ENCODE measurements around the gene ATP6V0C.
"Not testable (repeated sequence)": the region's sequence is repeated elsewhere in the genome, so short reads cannot be mapped to it uniquely, and the experiment has no call there.

The ATP6V0C gene

DNA sequence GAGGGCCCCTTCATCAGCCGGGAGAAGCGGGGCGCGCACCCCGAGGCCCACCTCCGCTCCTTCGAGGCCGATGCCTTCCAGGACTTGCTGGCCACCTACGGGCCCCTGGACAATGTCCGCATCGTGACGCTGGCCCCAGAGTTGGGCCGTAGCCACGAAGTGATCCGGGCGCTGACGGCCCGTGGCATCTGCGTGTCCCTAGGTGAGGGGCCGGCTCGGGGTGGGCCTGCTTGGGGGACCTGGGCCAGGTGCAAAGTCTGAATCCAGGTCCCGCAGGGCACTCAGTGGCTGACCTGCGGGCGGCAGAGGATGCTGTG is 14.0 kb downstream of the ATP6V0C start:
- no peak for DNase-seq (ENCODE audit: low read depth in 2 of 2)

DNA sequence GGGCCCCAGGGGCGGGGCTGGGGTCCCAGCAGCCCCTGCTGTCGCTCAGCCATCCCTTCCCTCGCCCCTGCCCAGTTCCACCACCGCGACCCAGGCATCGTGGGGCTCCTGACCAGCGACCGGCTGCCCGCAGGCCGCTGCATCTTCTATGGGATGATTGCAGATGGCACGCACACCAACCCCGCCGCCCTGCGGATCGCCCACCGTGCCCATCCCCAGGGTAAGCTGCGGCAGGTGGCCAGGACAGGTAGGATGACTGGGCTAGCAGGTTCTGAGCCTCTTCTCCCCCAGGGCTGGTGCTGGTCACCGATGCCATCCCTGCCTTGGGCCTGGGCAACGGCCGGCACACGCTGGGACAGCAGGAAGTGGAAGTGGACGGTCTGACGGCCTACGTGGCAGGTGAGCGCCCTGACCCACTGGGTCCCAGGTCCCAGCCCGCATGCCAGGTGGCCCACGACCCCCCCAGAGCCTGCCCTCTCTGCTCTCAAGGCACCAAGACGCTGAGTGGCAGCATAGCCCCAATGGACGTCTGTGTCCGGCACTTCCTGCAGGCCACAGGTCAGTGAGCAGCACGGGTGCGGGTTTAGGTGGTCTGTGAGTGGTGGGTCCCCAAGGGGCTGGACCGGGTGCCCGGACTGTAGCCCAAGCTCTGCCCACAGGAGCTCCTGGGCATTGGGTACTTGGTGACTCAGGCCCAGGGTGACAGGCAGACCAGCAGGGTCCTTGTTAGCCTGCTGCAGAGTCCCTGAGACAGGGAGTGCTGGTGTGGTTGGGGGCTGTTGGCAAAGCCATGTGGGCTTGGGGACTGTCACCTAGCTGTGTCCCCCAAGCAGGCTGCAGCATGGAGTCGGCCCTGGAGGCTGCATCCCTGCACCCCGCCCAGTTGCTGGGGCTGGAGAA is 14.7 kb downstream of the ATP6V0C start:
- no peak for DNase-seq (ENCODE audit: low read depth in 2 of 2)

DNA sequence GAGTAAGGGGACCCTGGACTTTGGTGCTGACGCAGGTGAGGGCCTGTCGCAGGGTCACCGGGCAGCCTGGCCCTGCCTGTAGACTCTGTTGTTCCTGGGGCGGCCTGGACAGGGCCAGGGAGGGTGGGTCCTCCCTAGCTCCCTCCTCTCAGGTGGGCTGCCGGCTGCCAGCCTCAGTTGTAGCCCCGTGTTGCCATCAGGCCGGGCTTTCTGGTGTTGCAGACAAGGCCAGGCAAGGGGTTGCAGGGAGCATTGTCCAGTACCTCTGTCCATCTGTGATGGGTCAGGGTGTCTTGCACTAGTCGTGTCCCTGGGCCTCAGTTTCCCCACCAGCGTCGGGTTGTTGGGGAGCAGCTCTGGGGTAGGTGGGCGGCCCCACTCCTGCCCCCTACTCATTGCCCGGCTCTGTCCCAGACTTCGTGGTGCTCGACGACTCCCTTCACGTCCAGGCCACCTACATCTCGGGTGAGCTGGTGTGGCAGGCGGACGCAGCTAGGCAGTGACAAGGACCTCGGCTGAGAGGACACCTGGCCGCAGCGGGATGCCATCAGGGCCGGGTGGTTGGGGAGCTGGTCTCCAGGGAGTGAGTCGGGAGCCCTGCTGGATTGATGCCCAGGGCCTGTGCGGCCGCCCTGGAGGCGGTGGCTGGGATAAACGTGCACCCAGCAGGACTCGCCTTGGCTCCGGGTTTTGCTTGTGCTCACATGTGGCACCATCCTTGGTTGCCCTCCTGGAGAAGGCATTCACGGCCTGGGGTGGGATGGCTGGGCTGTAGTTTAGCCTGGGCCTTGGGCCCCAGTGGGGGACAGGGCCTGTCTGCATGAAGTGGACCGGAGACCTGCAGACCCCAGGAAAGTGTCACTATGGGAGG is 15.5 kb downstream of the ATP6V0C start:
- no peak for DNase-seq (ENCODE audit: low read depth in 2 of 2)

DNA sequence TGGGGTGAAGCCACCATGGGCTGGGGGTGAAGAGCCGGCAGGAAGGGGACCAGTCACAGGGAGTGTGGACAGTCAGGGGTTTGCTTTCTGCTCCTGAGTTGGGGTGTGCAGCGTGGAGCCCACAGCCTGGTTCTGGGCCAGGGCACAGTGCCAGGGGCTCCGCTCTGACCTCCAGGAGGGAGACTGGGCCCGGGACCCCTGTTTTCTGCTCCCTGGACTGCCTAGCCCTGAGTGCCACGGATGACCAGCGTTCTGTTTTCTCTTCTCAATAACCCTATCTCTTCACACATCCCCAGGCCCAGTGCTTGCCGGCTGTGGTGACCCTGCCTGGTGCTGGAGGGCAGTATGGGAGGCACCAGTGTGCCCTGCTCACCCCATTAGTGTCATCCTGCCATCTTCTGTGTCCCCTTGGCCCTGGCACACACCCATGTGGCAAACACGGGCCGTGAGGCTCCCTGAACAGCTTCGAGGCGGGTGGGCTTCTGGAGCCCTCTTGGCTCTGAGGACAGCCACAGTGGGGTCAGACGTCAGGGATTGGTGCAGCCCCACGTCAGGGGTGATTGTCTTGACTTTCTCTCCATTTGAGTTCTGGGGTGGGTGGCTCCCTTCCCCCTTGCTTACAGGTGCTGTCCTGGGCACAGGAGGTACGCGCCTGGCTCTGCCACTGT is 16.3 kb downstream of the ATP6V0C start:
- DNase-seq (ENCODE audit: low read depth in 2 of 2): no peak

DNA sequence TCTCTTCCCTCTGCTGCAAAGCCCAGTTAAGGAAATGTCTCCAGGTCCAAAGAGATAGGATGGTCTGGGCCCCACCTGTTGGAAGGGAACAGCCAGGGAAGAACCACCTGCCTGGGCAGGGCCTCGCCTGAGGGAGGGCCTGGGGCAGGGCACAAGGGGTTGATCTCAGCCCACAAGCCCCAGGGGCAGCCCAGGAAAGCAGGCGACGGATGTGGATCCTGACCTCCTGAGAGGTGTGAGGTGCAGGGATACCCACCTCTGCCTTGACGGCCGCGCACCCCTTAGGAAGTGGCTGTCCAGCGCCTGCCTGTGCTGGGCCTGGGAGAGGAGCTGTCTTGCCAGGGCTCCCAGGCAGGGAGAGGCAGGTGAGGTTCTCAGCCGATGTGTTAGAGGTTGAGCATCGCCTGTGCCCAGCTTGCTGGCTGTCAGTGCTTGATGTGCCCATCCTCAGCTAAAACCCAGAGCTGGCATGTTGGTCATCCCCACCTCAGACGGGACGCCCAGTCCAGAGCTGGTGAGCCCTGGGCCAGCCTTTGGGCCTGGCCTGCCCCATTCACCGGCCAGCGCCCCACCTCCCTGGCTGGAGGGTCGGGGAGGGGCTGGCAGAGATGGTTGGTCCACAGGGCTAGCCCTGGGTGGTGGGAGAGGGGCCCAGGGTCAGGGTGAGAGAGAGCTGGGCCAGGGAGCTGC is 17.0 kb downstream of the ATP6V0C start:
- DNase-seq (ENCODE audit: low read depth in 2 of 2): no peak

DNA sequence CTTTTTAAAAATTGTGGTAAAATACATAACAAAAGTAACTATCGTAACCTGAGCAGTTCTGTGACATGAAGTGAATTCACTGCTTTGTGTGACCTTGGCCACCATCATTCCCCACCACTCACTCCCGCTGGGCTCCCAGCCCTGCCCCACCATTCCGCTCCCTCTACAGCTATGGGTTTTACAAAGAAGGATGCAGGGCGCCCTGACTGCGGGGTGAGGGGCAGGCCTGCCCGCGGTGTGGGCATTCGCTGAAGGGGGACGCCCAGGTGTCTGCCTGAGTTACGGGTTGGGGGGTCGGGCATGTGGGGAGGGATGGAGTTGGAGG is 17.6 kb downstream of the ATP6V0C start, which contains the start of gene CEMP1:
TSS of gene CEMP1 (minus strand) at position 38 of the 325 bp plus-strand sequence. CDS start 335 bp downstream, outside the sequence.
- no peak for DNase-seq (ENCODE audit: low read depth in 2 of 2)

DNA sequence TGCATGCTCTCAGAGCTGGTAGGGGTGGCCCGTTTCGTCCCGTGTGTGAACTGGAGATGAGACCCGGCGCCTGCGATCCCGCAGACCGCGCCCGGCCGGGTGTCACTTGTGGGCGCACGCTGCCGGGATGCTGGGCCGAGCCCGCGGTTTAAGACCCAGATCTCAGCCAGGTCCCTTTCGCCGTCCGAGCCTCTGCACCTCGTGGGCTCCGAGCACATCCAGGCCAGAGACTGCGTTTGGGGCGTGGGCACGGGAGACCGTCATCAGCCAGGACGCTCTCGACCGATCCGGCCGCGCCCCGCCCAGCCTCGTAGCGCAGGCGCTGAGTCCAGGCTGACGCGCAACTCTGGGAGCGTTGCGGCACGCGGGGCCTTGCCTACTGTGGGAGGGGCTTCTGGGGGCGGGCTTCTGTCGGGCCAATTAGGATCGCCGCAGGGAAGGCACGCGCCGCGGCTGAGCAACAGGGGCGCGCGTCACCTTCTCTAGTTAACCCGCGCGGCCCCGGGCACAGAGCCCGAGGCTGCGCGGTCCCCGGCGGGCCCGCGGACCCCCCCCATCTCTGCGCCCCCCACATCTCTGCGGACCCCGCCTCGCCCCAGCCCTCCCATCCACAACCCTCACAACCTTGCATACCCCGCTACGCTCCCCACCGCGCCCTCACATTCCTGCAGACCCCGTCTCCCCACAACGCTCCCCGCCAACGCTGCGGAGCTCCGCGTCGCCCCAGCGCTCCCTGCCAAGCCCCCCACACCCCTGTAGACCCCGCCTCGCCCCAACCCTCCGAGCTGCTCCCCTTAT is 18.1 kb downstream of the ATP6V0C start:
- DNase-seq (ENCODE audit: low read depth in 2 of 2): peak; percentile 94 to 98

DNA sequence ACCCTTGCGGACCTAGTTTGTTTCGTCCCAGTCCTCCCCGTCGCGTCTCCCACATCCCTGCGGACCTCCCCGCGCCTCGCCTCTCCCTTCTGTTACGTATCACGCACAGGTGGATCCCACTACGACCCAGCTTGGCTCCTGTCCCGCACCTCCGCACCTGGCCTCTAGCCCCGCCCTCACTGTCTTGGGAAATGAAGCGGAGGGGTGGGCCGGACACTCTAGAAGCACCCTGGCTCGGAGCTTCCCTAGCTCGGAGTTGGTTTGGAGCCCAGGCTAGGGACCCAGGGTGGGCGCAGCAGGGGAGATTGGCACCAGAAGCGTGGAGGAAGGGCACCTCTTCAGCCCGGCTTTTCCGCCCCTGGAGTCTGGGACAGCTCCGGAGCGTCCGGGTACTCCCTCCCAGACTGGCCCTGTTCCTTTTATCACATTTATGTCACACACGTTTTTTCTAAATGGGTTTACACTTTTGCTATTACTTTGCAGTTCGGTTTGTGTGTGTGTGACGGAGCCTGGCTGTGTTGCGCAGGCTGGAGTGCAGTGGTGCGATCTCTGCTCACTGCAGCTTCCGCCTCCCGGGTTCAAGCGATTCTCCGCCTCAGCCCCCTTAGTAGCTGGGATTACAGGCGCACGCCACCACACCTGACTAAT is 18.9 kb downstream of the ATP6V0C start:
- DNase-seq (ENCODE audit: low read depth in 2 of 2): peak in 1 of 2 donors; percentile 39

DNA sequence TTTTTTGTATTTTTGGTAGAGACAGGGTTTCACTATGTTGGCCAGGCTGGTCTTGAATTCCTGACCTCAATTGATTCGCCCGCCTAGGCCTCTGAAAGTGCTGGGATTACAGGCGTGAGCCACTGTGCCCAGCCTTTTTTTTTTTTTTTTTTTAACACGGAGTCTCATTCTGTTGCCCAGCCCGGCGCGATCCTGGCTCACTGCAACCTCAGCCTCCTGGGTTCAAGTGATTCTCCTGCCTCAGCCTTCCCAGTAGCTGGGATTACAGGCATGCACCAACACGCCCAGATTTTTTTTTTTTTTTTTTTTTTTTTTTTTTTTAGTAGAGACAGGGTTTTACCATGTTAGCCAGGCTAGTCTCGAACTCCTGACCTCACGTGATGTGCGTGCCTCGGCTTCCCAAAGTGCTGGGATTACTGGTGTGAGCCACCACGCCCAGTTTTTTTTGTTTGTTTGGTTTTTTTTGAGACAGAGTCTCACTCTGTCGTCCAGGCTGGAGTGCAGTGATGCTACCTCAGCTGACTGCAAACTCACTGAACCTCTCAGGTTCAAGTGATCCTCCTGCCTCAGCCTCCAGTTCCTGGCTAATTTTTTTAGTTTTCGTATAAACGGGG is 19.5 kb downstream of the ATP6V0C start:
- DNase-seq (ENCODE audit: low read depth in 2 of 2): not testable (repeated sequence)

DNA sequence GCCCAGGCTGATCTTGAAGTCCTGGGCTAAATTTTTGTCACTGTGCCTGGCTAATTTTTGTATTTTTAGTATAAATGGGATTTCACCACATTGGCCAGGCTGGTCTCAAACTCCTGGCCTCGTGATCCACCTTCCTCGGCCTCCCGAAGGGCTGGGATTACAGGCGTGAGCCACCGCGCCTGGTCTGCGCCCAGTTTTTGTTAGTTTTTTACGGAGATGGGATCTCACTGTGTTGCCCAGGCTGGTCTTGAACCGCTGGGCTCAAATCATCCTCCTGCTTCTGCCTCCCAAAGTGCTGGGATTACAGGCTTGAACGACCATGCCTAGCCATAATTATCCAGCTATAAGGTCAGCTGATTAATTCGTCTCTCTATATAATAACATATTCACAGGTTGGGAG is 20.2 kb downstream of the ATP6V0C start:
- no peak for DNase-seq (ENCODE audit: low read depth in 2 of 2)

DNA sequence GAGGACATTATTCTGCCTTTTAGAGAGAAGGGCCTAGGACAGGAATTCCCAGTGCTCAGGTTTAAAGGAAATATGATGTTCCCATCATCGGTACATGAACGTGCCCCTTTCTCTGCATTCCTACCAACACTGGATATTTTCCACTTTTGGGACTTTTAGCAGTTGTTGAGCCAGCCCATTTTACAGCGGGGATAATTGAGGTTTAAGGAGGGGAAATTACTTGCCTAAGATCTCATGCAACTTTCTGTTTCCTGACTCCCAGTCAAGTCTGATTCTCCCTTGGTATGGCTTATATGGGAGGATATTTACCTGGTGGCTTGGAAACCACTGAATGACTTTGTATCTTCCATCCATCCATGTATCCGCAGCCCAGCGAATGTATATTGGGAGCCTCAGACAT is 20.6 kb downstream of the ATP6V0C start:
- DNase-seq (ENCODE audit: low read depth in 2 of 2): not testable (repeated sequence)

DNA sequence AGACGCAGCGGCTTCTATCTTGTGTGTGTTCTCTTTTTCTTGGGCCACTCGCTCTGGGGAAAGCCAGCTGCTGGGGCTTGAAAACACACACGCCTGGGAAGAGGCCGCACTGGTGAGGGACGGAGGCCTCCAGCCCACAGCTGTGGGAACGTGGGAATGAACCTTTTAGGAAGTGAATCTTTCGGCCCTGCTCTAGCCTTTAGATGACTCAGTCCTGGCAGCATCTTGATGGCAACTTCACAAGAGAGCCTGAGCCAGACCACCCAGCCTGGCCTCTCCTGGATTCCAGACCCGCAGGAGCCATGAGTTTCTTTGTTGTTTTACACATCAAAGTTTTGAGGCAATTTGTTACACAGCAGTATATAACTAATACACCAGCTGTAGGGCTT is 21.9 kb downstream of the ATP6V0C start:
- no peak for DNase-seq (ENCODE audit: low read depth in 2 of 2)

DNA sequence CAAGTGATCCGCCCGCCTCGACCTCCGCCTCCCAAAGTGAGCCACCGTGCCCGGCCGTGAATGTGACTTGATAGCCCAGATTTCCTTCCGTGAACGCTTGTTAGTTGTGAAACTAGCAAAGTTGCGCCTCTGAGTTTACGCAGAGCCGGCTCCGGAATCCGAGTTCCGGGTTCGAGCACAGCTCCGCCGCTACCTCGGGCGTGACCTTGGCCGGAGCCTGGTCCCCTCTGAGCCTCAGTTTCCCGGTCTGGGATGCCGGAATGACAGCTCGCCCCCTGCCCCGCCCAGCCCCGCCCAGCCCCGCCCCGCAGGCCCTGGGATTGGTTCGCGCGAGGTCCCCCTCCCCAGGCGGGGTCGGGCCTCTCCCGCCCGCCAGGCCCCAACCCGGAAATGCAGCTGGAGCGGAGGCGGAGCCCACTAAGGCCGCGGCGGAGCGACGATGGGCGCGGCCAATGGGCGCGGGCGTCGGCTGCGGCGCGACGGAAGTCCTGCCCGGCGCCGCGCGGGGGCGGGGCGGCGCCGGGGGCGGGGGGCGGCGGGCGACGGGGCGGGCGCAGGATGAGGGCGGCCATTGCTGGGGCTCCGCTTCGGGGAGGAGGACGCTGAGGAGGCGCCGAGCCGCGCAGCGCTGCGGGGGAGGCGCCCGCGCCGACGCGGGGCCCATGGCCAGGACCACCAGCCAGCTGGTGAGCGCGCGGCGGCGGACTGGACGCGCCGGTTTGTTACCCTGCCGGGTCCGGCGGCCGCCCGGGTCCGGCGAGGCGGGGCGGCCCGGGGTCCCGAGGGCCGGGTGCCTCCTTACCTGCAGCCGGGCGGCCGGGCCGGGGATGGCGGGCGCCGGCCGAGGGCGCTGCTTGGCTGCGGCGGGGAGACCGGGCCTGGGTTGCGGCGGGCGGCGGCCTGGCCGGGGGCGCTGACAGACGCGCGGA is 24.0 kb downstream of the ATP6V0C start, which contains the start of gene PDPK1:
TSS of gene PDPK1 (plus strand) at position 571 of the 929 bp plus-strand sequence. CDS start at position 663, 92 bp downstream.
- DNase-seq (ENCODE audit: low read depth in 2 of 2): peak; percentile 87 to 95

DNA sequence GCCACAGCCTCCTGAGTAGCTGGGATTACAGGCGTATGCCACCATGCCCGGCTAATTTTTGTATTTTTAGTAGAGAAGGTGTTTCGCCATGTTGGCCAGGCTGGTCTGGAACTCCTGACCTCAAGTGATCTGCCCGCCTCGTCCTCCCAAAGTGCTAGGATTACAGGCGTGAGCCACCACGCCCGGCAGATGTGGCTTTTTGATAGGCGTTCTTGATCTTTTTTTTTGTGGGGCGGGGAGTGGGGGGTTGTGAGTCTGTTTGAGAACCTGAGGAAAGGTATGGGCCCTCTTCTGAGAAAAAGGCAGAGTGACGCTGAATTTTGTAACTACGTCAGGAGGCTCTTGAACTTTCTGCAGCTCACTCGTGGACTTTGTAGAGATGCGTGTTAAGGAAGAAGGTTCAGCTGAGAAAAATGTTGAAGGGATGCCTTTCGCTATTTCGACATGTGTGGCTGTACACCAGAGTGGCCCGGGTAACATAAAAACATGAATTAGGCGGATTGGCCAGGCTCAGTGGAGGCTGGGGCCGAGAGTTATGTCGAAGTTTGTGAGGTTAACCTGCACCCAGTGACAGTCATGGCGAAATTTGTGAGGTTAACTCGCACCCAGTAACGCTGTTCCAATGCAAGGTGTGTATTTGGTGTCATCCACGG is 25.6 kb downstream of the ATP6V0C start:
- not testable (repeated sequence) for DNase-seq (ENCODE audit: low read depth in 2 of 2)

DNA sequence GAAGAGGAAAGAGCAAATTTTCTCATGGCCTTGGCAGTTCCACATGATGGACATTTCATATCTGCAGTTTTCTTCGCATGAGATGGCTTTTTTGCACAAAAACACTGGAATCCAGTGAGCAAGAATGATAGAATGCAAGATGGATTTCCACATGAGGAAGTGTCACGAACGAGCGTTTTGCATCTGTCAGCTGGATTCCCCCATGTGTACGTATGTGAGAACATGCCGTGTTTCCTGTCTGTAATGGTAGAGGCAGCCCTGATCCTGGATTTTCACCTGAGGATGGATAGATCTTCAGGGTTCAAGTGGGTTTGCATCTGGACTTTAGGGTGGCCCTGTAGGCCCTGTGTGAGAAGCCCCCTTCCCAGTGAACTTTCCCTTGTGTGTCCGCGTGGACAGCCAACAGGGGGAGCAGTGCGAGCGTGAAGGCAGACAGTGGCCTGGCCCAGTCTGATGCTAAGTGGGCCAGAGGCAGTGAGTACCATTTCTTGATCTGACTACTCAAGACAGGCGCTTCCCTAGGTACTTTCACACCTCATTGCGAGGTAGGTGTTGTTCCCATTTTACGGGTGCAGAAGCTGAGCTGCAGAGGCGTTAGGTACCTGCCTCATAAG is 26.2 kb downstream of the ATP6V0C start:
- DNase-seq (ENCODE audit: low read depth in 2 of 2): not testable (repeated sequence)

DNA sequence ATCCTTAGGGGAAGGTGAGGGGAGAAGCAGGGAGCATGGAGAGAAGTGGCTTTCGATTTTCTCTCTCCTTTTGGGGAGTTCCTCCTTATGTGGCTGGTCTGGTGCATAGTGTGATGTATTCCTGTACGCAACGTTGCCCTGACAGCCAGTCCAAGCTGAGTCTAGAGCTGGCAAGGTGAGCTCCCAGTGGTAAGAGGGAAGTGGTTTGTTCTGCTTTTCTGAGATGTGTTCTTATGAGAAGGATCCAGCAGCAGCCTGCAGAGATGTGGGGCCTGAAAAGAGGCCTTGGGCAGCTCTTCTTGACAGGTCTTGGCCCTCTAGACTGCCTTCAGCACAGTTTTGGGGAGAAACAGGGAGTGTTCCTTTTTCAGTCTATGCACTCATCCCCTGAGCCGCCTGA is 27.2 kb downstream of the ATP6V0C start:
- DNase-seq (ENCODE audit: low read depth in 2 of 2): not testable (repeated sequence)

DNA sequence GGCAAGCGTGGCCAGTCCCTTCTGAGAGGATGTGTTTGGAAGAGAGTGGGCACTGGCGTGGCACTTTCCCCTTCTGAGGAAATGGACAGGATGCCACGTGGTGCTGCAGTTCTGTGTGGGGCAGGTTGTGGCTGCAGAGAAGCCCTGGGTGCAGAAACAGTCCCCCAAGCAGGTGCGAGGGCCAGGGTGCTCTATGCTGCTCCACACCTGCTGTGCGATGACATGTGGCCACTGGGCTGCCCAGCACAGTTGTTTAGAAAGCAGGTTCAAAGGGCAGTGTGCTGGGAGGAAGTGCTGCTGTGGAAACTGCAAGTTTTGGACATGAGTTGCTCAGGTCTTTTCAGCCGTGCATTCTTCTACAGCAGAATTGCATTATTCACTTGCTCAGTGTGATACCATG is 27.7 kb downstream of the ATP6V0C start:
- not testable (repeated sequence) for DNase-seq (ENCODE audit: low read depth in 2 of 2)

DNA sequence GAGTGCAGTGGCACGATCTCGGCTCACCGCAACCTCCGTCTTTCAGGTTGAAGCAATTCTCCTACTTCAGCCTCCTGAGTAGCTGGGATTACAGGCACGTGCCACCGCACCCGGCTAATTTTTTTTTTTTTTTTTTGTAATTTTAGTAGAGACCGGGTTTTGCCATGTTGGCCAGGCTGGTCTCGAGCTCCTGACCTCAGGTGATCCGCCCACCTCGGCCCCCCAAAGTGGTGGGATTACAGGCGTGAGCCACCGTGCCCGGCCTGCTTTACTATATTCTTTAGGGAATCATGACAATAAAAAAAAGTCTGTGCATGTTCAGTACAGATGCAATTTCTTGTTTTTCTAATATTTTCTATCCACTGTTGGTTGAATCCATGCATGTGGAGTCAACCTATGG is 30.0 kb downstream of the ATP6V0C start:
- DNase-seq (ENCODE audit: low read depth in 2 of 2): not testable (repeated sequence)

Data from stimulated activated CD8-positive, alpha-beta memory T cell treated with anti-CD3 and anti-CD28 coated beads, Interleukin-7, amount 100 ng/mL, for 4 hours (primary cell).